Renal cortical epithelial cell (primary cell): ENCODE data around the gene FASN. TPM values are rescaled to one million over a fixed set of nuclear protein-coding genes. Genes with fewer than 3 reads are reported as not detected.

Source experiments
- DNase-seq: peaks from one replicate; pipeline ENCODE4 v3.0.0-alpha.2; 2011; ENCODE audit warnings: low read depth
- total RNA-seq: library from RNA; depleted of rRNA; stranded (reverse); fragments of >200 nt; gene quantifications from 2 replicates; pipeline ENCODE4 v1.2.3, GENCODE V29; 2014

The FASN gene
- total RNA-seq, 1 donor from 2014 or later: 103 TPM

DNA sequence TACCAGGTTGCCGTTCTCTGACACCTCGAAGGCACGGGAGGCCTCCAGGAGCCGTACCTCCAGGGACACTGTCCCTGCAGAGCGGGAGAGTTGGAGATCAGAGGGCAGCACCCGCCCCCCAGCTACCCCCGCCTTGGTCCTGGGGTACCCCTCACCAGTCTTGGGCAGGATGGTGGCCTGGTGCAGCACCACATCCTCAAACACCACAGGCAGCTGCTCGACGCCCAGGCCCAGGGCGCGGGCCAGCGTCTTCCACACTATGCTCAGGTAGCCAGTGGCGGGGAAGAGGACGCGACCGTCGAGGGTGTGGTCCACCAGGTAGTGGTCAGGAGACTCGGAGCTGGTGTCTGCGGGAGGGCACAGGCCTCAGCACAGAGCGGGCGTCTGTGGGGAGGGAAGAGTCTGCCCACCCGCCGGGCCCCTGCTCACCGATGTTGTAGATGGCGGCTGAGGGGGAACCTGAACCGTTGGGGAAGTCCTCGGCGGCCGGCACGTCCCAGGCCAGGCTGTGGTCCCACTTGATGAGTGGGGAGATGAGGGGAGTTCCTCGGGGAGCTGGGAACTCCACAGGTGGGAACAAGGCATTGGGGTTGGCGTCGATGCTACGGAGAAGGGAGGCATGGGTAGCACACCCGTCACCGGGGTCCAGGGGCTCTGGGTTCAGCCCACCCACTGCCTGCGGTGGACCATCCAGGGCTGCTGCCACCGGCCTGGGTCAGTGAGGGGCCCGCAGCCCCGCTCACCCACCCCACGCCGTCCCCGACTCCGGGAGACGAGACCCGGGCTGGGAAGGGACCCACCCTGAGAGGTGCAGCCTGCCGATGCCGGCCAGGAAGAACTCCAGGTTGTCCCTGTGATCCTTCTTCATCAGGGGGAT is 9.8 kb downstream of the FASN start:
- DNase-seq: no peak

DNA sequence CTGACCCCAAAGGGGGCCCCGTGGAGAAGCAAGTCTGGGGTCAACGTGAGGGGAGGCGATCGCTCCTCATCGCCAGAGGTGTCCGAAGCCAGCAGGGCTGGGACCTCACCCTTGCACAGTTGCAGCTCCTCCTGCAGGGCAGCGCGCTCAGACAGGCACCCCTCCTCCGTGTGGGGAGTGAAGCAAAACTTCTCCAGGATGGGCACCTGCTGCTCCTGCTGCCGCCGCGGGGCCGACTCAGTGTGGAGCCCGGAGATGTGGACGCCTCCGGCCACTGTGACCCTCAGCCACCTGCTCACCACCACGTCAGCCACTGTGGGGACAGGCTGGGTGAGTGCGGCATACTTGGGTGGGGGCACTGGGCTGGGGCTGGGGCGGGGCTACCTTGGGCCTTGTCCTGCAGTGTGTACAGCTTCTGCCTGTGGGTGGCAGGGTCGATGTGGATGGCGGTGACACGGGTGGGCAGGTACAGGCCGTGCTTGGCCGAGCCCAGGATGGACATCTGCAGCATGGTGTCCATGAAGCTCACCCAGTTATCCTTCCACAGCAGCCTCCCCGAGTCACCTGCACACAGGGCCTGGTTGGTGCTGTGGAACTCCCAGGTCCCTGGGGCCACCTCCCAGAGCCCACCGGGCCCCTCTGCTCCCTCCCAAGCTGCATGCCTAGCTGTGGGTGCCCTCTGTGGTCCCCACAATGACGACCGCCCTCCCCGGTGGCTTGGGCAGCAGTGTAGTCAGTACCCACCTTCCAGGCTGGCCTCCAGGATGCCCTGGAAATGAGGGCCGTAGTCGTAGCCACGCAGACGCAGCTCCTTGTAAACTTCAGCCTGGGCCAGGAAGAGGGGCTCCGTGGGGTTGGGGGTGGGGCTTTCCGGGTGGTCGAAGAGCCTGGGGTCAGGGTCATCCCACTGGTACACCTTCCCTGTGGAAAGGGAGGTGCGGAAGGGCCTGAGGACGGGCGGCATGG is 10.8 kb downstream of the FASN start:
- no peak for DNase-seq

GRCh38 chr17:82085931-82086764 is 11.9 kb downstream of the FASN start:
- DNase-seq: no peak

GRCh38 chr17:82085031-82085861 is 12.8 kb downstream of the FASN start:
- DNase-seq: no peak

GRCh38 chr17:82084373-82085030 is 13.5 kb downstream of the FASN start:
- no peak for DNase-seq

GRCh38 chr17:82083533-82084359 is 14.3 kb downstream of the FASN start:
- DNase-seq: no peak

DNA sequence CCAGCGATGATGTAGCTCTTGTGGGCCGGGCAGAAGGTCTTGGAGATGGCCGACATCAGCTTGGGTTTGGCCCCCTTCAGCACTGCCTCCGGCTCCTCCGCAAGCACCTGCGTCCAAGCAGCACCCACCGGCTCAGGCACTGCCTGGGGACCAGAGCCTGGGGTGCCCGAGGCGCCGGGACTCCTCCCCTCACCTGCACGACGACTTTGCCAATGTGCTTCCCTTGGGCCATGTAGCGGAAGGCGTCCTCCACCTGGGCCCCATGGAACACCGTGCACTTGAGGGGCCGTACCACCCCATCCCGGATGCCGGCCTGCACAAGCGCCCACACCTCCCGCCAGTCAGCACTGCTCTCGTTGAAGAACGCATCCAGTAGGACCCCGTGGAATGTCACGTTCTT is 15.0 kb downstream of the FASN start:
- no peak for DNase-seq

DNA sequence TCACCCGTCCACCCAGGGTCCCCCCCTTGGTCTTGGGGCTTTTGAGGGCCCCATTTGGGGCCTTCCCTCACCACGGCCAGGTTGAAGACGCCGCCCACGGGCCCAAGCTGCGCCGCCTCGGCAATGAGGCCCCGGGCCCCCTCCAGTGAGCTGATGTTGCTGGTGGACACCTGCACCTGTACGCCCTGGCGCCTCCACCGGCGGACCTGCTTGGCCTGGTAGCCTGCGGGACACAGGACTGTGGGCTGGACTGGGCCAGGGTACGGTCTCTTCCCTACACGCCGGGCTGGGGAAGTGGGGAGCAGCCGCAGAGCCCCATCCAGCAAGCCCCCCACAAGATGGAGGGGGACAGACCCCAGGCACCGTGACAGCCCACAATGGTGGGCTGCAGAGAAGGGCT is 15.6 kb downstream of the FASN start:
- no peak for DNase-seq

- no peak for DNase-seq
Observed at GRCh38 chr17:82081966-82082365, 16.1 kb downstream of the FASN start.

GRCh38 chr17:82081546-82081945 is 16.5 kb downstream of the FASN start:
- DNase-seq: no peak

DNA sequence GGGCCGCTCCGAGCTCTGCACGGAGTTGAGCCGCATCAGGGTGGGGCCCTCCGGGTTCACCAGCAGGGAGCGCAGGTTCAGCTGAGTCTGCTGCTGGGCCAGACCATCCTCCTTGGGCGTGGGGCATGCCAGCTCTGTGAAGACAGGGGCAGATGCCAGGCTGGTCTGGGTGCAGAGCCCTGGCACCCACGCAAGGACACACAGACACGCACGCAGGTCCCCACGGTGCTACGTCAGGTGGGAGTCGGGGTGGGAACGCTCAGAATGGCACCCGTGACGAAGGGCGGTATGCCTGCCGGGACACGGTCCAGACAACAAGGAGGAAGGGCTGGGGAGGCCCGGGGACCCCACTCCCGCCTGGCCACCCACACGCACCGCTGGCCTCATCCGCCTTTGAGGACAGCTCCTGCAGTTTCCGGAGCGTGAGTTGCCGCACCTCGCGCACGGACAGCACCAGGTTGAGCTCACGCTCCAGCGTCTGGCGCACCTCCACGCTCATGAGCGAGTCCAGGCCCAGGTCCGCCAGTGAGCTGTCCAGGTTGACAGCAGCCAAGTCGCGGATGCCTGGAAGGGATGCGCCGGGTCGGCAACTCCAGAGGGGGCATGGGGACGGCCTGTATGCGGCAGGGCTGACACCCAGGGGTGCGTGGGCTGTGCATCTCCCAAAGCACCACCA is 17.1 kb downstream of the FASN start:
- no peak for DNase-seq

GRCh38 chr17:82080048-82080788 is 17.8 kb downstream of the FASN start:
- DNase-seq: no peak

DNA sequence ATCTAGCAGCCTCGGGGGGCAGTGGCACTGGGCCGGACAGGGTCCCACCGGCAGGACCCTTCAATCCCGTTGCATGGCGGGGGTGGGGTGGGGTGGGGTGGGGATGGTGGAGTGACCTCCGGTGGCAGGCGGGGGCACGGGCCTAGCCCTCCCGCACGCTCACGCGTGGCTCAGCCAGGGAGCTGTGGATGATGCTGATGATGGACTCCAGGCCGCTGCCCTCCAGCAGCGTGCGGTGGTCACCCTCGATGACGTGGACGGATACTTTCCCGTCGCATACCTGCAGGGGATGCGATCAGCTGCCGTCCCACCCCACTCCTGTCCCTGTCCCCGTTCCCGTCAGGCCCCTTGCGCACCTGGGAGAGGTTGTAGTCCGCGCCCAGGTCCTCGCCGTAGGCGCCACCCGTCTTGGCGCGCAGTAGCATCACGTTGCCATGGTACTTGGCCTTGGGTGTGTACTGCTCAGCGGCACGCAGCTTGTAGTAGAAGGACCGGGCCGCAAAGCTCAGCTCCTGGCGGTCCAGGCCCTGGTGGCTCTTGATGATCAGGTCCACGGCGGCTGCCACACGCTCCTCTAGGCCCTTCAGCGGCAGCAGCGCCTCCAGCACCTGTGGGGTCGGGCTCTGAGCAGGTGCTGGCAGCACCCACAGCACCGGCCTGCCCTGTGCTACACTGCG is 18.9 kb downstream of the FASN start:
- no peak for DNase-seq

GRCh38 chr17:82078433-82078832 is 19.6 kb downstream of the FASN start:
- DNase-seq: no peak

- no peak for DNase-seq
Observed at GRCh38 chr17:82077617-82078358, 20.2 kb downstream of the FASN start.

- no peak for DNase-seq
Observed at GRCh38 chr17:82076785-82077591, 21.0 kb downstream of the FASN start.
